ENCODE measurements around the gene SLC35B2.
A peak's percentile ranks its signal among the peaks of the same experiment; 100 is the strongest.
"Not testable (repeated sequence)": the region's sequence is repeated elsewhere in the genome, so short reads cannot be mapped to it uniquely, and the experiment has no call there.

SLC35B2 gene

GRCh38 chr6:44232676-44233566 is 24.4 kb downstream of the SLC35B2 start:
- DNase-seq = no peak

- not testable (repeated sequence) for DNase-seq
Measured at GRCh38 chr6:44231426-44231825, 25.9 kb downstream of the SLC35B2 start.

GRCh38 chr6:44230034-44230675 is 27.2 kb downstream of the SLC35B2 start:
- no peak for DNase-seq

GRCh38 chr6:44229376-44230033 is 27.8 kb downstream of the SLC35B2 start:
- DNase-seq = no peak

- DNase-seq = no peak
Measured at GRCh38 chr6:44228836-44229235, 28.5 kb downstream of the SLC35B2 start.

- no peak for DNase-seq
Measured at GRCh38 chr6:44228433-44228832, 28.9 kb downstream of the SLC35B2 start.

GRCh38 chr6:44228031-44228430 is 29.3 kb downstream of the SLC35B2 start:
- no peak for DNase-seq

GRCh38 chr6:44227148-44227793 is 30.1 kb downstream of the SLC35B2 start:
- no peak for DNase-seq

GRCh38 chr6:44226368-44227147 is 30.8 kb downstream of the SLC35B2 start:
- DNase-seq = no peak

- DNase-seq = no peak
Measured at GRCh38 chr6:44225579-44226325, 31.6 kb downstream of the SLC35B2 start.

- DNase-seq = no peak
Measured at GRCh38 chr6:44224965-44225305, 32.4 kb downstream of the SLC35B2 start.

GRCh38 chr6:44224029-44224964 is 33.0 kb downstream of the SLC35B2 start:
- no peak for DNase-seq

GRCh38 chr6:44223319-44224028 is 33.9 kb downstream of the SLC35B2 start, which contains the start of gene SLC29A1:
Gene SLC29A1 (plus strand): TSS chr6:44223595. CDS start chr6:44227314, 3,719 bp downstream.
- DNase-seq = peak; percentile 83 to 87

- no peak for DNase-seq
Measured at GRCh38 chr6:44222486-44223318, 34.6 kb downstream of the SLC35B2 start.

- no peak for DNase-seq
Measured at GRCh38 chr6:44221961-44222335, 35.4 kb downstream of the SLC35B2 start.

GRCh38 chr6:44221291-44221960 is 35.9 kb downstream of the SLC35B2 start:
- peak; percentile 80 to 81 for DNase-seq

GRCh38 chr6:44220913-44221290 is 36.4 kb downstream of the SLC35B2 start:
- DNase-seq = no peak

Measured in CD4-positive, alpha-beta T cell treated with Interleukin-1 beta for 1 hour (primary cell).